HG03280 (cell line): ENCODE data around the gene SPATA19.
"Not testable (repeated sequence)": the region's sequence is repeated elsewhere in the genome, so short reads cannot be mapped to it uniquely, and the experiment has no call there.

Experiments
- ATAC-seq: cut with Tn5 transposase; IDR thresholded peaks from one replicate; pipeline ENCODE4 v1.9.1; 2021; ENCODE audit warnings: mild to moderate bottlenecking, moderate library complexity; ENCODE audit not compliant: unreplicated experiment

SPATA19 gene

DNA sequence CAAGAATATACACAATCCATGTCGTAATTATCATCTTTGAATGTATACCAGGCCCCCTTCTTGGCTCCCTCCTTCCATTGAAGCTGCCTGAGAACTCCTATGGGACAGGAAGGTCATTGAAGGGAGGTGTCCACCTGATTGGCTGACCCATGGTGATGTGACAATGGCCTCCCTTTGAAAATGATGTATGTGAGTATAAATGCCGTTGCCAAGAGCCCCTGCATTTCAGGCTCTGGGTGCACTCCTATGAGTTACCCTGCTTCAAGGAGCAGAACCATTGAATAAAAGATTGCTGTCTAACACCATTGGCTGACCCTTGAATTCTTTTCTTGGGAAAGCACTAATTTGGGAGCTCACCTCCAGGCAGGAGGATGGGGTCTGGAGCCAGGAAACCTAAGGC lies at the start of gene SPATA19:
SPATA19 (minus strand) TSS at position 101 of the 400 bp plus-strand sequence; CDS start at position 34, 67 bp downstream.
- no peak for ATAC-seq

- ATAC-seq: no peak
These were observed 49.8 kb upstream of the SPATA19 start for GRCh38 chr11:133895061-133895479.

- no peak for ATAC-seq
These were observed 48.1 kb upstream of the SPATA19 start for GRCh38 chr11:133893381-133893780.

- no peak for ATAC-seq
These were observed 47.5 kb upstream of the SPATA19 start for GRCh38 chr11:133892584-133893380.

- ATAC-seq: no peak
These were observed 46.8 kb upstream of the SPATA19 start for GRCh38 chr11:133892126-133892525.

DNA sequence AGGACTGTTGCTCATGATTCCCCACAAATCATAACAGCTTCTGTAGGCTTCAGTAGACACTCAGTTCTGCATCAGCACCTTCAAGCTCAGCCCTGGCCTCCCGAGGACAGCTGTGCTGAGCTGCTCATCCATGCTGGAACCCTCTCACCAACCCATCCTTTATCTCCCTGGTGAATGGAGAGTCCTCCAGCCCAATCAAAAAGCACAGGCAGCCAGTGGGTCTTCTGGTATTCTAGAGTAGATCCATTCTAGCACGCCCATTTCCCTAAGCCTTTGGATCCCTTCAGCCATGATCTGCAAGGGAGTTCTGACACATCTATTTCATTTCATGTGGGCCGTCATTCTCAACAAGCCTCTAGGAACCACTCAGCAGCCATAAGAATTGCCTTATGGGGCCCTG lies 44.6 kb upstream of the SPATA19 start:
- ATAC-seq: no peak

- no peak for ATAC-seq
These were observed 43.9 kb upstream of the SPATA19 start for GRCh38 chr11:133889188-133889587.

GRCh38 chr11:133887692-133888332 lies 42.5 kb upstream of the SPATA19 start:
- ATAC-seq: no peak

DNA sequence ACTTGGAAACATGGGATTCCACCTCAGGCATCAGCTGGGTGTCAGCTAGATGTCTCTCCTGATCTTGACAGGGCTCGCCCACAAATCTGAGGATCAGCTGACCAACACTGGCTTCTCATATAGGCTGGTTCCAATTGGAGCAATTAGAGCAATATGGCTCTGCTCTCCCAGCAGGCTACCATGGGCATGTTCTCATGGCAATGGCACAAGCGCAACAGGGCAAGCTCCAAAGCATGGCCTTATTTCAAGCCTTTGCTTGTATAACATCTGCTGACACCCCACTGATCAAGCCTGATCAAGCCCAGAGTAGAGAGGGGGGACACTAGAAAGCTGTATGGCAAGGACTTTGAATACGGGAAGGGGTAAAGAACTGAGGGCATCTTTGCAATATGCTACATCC lies 40.7 kb upstream of the SPATA19 start:
- no peak for ATAC-seq

GRCh38 chr11:133872160-133872559 lies 26.8 kb upstream of the SPATA19 start:
- ATAC-seq: no peak

DNA sequence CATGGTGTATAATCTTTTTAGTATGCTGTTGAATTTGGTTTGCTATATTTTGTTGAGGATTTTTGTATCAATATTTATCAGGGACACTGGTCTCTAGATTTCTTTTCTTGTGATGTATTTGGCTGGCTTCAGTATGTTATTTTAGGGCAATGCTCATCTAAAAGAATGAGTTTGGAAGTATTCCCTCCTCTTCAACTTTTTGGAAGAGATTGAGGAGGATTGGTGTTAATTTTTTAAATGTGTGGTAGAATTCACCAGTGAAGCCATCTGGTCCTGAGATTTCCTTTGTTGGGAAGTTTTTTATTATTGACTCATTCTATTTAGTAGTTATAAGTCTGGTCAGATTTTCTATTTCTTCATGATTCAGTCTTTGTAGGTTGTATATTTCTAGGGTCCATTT lies 22.1 kb upstream of the SPATA19 start:
- no peak for ATAC-seq

DNA sequence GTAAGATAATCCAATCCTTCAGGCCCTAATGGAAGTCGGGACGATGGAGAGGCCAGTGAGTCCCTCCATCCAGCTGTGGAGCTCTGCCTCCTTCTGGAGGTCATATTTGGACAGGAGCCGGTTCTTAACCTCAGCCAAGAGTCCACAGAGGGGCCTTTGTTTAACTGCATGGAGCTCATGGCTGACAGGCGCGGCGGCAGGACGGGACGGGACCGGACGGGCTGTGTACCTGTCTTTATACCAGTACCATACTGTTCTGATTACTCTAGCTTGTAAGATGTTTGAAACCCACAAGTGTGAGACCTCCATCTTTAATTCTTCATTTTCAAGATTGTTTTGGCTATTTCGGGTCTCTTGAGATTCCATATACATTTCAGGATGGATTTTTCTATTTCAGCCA lies 20.2 kb upstream of the SPATA19 start:
- no peak for ATAC-seq

DNA sequence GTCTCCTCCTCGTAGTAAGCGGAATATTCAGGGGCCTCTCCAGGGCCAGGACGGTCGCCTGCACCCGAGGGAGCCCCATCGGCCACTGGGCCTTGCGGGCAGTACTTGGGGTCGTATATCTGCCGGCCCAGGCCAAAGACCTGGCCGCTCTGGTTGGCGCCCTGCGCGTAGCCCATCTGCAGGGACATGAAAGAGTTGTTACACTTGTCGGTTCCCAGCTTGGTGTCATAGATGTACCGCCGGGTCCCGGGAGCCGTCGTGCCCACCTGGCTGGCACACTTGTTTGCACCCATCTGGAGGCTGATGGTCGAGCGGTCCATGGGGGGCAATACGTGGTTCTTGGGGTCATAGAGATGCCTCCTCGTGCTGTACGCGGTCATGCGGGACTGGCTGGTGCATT lies 19.4 kb upstream of the SPATA19 start:
- ATAC-seq: no peak

GRCh38 chr11:133860151-133860550 lies 14.8 kb upstream of the SPATA19 start:
- no peak for ATAC-seq

GRCh38 chr11:133854330-133854960 lies 9.1 kb upstream of the SPATA19 start:
- not testable (repeated sequence) for ATAC-seq

DNA sequence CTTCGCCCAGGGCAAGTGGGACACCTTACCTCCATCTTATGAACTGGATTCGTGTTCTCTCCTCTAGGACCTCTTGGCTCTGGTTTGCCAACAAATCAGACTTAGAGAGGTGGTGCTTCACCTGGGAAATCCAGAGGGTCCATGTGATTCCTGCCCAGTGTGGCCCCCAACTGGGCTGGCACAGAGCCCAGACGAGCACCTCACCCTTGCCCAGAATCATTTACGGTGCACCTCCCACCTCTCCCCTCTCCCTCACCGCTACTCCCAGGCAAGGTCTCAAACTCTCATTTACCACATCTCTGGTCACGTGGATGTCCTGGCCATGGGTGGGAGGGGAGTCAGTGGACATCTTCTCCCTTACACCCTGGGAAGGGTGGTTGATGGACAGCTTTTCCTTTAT lies 1.1 kb downstream of the SPATA19 start:
- no peak for ATAC-seq

DNA sequence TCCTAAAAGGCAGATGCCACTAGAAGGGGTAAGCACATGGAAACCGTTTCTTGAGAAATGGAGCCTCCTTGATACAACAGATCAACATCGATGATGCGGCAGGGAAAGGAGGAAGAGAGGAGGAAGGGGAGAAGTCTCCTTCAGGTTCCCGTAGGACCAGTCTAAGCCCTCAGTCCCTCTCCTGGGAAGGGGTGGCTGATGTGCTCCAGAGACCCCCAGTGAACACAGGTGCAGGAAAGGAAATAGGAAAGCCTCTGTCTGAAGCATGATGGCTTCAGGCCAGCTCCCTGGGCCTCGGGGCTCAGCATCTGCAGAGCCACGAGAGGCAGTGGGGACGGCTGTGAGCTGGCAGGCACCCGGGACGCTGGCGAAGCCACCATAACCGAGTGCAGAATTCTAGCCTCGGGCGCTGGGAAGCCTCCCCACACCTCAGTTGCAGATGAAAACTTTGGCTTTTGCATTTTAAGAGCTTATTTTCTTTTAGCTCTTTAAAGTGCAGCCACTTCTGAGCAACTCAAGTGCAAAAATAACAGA lies 1.8 kb downstream of the SPATA19 start:
- ATAC-seq: no peak

GRCh38 chr11:133842730-133843129 lies 2.6 kb downstream of the SPATA19 start:
- ATAC-seq: no peak

DNA sequence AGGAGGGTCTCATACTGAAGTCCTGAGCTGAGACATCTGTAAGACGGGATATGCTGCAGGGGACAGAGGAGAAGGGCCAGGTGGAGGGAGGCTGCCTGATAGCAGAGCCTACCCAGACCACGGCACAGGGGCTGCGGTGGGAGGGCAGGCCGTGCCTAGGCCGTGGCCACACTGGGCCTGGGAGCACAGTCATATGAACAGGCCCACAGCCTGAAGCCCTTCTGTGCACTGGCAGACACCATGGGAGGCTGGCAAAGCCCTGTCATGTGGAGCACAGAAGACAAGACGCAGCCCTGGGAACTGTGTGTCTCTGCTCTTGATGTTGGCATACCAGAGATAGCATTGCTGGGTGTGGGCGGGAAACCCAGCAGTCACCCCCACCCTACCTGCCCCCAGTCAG lies 3.3 kb downstream of the SPATA19 start:
- no peak for ATAC-seq

DNA sequence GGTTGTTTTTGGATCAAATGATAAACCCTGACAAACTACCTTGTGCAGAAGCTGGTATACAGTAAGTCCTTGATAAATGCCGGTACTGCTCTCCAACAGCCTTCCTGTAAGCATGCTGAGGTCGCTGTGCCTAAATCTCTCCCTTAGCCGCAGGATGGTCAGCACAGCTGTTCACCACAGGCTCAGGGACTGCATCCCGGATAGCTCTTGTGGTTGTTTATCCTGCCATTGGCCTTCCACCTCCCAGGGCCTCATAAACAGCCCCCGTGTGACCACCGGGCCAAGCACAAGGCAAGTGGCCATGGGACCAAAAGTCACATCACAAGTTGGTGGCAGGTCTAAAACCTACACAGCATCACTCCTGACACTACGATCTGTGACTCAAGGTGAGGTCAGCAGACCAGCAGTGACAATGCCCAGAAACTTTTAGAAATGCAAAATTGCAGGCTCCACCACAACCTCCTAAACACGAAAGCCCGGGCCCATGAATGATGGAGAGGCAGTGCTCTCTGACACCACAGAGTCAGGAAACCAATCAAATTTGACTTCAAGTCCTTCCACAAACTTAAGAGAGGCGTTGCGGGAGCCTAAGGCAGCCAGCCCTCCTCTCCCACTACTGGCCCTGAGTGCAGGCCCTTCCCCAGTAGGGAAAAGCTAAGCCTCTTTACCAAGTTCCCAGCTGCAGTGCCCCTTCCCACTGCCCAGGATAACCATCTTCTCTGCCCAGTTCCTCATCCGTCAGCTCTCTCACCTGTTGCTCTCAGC lies 3.9 kb downstream of the SPATA19 start:
- no peak for ATAC-seq

DNA sequence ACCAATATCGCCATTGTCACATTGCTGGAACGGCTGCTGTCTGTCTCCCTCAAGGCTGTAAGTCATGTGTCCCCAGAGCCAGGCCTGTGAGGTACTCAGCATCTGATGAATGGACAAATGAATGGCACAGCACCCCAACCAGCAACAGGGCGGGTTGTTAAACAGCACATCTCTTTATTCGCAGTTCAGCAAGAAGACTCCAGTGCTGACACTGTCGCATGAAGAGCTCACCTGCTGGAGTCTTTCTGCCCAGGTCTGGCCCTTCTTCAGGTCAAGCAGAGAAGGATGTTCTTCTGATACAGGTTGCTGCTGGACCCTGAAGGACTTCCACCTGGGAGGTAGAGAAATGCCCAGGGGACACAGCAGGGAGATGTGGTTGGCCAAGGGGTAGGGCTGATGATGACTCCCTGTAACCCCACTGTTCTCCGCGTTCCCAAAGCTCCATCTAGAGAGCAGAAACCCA lies 4.8 kb downstream of the SPATA19 start:
- ATAC-seq: no peak
